Tongue (tissue), 2 donors: ENCODE measurements around the gene OTP. TPM values are rescaled to one million over a fixed set of nuclear protein-coding genes. Genes with fewer than 3 reads are reported as not detected.
A peak's percentile ranks its signal among the peaks of the same experiment; 100 is the strongest.

Experiments
- DNase-seq: peaks from one replicate; pipeline ENCODE4 v3.0.0-alpha.2; 2015
- total RNA-seq: library from RNA; depleted of rRNA; stranded (reverse); fragments of >200 nt; gene quantifications from one replicate; pipeline ENCODE4 v1.2.3, GENCODE V29; 2014

OTP gene
- not detected for total RNA-seq

DNA sequence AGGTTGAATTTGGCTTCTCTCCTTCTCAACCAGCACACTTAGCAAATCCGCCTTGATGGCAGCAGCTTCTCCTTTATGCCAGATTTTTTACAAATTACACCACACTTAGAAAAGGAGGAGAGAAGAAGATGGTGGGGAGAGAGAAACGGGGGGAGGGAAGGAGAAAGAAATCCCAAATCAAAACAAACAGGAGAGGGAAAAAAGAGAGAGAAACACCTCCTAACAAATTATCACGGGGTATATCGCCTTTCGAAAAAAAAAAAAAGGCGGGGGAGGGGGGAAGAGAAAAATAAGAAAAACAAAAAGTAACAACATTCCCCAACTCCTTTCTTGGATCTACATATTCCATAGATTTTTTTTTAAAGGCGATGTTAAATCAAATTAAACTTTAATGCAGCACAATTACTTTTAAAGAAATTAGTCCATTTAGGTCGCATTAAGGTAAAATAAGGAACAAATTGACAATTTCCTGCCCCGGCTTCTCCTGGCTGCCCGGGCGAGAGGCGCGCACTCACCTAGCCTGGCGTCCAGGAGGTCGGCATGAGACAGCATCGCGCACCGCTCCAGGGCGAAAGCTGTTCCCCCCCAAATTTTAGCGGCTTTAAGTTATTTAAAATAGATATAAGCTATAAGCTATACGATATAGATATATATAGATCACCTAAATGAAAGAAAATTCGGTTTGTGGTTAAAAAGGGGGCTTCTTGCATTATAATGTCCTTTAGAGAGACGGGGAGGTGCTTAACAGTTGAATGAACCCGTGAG, at the start of gene OTP:
TSS of gene OTP (minus strand) at position 716 of the 765 bp plus-strand sequence. CDS start at position 552, 164 bp downstream.
- no peak for DNase-seq

DNA sequence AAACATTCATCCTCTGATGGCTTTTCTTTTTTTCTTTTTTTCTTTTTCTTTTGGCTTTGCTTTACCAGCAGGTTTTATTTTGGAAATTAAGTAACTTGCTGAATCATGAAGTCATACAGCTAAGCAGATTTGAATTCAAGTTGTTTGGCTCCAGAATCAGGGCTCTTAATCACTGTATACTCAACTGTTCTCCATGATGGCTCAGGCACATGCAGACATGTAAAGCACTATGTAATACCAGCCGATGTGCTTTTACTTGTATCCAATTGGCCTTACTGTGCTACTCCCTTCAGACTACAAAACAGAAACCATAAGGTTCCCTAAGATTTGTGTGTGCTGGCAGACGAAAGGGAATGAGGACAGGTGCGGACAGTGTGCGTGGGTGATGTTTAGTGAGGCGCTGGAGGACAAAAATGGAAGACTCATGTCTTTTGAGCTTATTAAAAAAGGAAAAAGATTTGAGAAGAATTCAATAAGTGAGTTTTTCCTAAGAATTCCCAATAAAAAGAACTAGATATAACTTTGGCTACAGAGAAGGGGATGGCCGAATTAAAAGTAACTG, 44.7 kb upstream of the OTP start:
- DNase-seq: no peak

DNA sequence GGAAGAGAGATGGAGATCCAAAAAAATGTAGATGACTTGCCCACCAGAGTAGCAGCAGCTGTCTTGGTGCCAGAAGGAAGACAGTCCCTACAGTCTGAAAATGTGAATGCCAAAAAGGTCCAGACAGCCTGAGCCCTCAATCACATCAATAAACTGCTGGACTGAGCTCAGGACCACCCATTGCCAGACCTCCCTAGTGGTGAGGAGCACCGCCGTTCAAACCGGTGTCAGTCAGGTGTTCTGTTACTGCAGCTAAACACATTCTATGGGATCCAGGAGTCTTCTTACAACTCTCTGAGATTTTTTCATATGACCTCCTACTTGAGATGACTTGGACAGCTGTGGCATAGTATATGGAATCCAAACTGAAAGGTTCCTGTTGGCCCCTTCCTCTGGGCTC, 32.0 kb upstream of the OTP start:
- DNase-seq: no peak

DNA sequence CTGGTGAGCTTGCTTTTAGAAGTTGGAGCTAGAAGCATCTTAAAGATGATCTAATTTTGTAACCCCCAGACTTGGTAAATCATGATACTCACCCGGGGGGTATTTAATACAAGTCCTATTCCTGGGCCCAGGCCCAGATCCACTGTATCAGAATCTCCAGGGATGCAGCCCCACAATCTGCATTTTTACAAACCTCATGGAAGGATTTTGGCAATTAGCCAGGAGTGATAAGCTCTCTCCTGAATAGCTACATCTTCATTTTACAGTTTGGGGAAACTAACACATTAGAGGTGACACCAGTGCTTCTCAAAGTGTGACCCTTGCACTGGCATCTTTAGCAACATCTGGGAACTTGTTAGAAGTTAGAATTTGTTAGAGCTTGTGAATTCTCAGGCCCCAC, 31.2 kb upstream of the OTP start:
- no peak for DNase-seq

DNA sequence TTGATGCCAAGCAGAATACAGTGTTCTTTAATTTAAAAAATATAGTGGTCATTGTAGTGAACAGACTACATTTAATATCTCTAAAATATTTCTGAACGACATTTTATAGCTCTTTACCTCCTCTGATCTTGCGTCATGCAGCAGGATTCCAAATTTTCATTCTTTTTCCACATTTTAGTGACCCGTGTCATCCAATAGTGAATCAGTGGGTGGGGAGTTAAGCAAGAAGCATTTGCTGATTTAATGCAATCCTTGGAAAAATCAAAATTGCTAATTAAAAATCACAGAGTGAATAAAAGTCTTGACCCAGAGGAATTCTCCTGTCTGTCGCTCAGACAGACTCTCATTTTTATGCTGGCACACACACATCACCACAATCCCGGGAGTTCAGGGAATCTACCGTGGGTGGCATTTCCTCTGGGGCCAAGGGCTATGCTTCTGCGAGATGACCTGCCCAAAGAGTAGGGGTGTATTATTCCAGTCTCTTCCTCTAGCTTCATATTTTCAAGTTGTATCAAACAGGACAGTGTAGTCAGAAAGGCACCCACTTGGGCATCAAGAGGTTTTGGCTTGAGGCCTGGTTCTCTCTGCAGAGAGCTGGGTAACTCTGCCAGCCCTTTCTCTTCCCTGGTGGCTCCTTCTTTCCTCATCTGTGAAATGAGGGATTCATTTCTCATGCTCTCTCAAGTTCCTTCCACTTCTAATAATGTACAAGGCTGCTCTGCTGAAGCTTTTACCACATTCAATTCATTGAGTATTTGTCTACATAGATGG, 24.8 kb upstream of the OTP start:
- DNase-seq: peak; percentile 18

DNA sequence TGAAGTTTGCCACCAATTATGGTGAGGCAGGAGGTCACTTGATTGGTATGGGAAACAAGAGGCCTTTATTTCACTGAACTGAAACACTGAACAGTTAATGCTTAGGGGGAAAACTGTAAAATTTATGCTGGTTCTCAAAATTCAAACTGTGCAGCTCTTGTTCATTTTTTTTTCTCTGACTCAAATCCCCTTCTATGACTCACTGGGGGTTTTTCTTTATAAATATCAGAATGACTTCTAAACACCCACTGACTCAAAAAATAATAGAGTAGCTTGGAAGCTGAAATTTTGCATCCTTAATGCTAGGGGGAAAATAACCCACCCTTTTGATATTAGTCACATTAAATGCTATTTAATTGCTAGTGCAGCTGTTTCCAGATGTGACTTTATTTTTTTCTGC, 24.1 kb upstream of the OTP start:
- no peak for DNase-seq

DNA sequence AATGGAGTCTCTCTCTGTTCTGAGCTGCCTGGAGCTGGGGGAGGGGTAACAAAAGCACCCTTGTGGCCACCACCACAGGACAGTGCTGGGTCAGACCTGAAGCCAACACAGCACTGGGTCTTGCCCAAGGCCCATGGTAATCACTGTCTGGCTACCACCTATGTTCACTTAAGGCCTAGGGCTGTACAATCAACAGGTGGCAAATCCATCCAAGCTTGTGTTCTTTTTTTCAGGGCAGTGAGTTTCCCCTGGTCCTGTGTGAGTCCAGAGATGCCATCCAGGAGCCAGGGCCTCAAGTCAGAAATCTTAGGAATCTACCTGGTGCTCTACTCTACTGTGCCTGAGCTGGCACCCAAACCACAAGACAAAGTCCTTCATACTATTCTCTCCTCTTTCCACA, 20.1 kb upstream of the OTP start:
- no peak for DNase-seq

DNA sequence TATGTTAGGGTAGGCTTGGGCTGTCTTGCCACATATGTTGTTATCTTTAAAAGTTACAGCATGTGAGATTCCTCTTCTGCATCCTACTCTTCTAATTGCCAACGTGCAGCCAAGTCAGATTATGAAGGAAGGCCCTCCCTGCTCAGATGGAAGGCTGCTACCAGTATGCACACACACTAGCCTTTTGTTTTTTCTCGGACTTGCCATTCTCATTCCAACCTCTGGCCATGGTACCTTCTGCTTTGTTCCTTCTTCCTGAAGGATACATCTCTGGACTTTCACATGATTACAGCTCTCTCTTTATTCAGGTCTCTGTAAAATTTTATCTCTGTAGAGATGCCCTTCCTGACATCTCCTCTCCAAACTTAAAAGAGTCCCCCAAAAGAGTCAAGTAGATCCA, 12.8 kb upstream of the OTP start:
- no peak for DNase-seq

DNA sequence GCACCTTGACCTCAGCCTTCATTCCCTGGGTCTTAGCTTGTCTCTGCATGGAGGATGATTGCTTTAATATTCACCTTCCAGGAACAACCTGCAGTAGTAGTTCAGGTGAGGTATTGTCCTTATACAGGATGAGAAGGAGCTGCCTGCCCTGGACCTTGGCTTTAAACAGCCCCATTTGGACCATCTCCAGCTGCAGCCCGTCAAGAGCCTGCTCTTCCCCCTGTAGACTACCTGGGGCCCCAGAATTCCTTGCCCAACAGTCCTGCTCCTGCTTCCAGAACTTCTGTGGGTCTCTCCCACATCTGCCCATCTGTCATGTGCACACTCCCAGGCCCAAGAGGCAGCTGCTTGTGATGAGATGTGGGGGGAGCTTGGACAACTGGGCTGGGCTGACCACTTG, 12.2 kb upstream of the OTP start:
- DNase-seq: no peak

DNA sequence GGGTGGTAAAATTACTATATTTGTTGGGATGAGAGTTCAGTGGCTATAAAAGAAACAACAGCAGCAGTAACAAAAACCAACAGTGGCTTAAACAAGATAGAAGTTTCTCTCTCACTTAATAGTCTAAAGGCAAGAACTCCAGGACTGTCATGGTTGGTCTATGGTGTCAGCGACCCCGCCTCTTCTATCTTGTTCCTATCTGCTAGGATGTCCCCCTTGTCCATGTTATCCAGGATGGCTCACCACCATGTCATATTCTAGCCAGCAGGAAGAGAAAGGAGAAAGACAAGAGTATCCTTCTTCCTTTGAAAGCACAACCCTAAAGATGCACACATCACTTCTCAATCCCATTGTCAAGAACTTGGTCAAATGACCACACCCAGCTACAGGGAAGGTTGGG, 11.3 kb upstream of the OTP start:
- no peak for DNase-seq

DNA sequence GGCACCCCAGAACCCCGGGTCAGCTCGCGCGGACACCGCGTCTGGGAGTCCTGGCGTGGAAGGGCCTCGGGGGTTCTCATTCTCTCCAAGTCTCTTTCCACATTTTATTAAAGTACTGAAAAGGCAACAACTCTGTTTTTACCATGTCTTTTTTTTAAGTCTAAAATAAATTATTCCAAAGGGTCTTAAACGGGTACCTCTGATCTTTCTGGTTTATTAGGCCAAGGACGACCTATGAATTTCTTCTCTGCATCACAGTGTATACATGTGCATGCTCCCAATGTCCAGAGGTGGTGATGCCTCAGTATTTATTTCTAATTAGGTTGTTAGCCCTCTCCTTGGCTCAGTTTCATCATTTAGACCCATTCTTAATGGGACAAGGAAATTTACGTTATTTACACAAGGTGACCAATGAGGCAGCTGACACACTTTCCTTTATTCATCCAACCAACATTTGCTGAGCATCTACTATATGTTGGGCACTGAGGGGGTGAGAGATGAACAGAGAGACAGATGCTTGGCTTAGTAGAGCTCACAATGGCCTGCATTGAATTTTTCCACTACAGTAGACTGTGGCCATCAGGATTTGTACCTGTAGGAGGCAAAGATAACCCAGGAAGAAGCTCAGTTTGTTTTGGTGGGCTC, 7.6 kb upstream of the OTP start:
- DNase-seq: no peak

DNA sequence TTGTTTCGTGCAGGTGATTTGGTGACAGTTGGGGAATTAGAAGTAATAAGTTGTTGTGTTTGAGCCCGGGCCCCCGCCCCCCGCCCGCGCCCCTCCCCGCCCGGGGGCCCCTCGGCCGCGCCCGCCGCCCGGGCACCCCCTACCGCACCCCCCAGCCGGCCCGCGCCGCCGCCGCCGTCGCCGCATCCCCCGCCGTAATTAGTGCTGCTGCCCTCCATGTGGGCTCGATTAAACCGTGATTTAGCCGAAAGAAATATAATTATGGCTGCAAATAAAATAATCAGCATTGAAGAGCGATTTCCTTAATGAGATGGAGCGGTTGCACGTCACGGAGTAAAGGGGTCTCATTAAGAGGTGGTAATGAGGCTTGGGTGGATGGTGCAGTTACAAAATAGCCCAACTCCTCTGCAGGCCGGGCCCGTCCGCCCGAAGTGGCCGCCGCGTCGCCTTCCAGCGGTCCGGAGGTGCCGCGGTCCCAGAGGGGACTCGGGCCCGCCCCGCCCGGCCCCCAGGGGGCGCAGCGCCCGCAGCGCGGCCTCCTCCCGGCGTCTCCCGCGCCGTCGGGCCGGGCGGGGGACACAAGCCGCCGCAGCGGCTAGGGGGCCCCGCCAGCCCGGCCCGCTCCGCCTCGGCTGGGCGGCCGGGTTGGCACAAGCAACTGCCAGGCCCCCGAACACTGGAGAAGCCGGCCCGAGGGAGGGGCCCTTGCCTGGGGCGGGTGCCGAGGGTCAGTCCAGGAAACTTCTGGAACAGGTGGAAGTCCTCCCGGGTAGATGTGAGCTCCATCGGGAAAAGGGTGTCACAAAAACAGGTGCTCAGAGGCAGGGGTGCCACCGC, 6.9 kb upstream of the OTP start:
- peak; percentile 34 for DNase-seq

DNA sequence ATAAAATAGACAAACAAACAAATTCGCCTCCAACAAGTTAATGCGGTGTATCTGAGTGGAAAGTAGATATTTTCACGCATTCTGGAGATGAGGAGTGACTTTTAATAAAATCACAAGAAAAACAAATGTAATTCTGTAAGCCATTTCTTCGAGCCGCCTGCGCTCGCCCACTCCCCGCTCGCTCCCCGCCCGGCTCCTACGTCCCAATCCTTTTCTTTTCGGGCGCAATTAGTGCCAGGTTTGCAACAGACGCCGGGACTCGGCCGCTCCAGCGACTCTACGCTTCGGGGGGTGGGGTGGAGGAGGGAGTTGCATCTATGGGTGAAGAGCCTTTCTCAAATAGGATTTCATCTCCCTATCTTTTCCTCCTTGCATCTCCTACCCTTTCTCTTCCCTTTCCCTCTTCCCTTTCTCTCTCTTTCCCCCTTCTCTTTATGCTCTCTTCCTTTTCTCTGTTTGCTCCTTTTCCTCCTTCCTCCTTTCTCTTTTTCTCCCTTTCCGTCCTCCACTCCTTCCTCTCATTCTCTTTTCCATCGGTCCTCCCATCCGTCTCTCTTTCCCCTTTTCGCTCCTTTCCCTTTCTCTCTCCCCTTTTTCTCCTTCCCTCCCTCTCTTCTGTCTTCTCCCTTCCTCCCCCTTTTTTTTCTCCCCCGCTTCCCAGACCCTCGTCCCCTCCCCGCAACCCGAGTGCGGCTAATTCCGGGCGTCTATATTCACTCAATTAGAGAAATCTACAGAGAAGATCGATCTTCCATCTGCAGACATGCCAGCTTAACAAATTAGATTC, 6.1 kb upstream of the OTP start:
- peak; percentile 31 for DNase-seq

DNA sequence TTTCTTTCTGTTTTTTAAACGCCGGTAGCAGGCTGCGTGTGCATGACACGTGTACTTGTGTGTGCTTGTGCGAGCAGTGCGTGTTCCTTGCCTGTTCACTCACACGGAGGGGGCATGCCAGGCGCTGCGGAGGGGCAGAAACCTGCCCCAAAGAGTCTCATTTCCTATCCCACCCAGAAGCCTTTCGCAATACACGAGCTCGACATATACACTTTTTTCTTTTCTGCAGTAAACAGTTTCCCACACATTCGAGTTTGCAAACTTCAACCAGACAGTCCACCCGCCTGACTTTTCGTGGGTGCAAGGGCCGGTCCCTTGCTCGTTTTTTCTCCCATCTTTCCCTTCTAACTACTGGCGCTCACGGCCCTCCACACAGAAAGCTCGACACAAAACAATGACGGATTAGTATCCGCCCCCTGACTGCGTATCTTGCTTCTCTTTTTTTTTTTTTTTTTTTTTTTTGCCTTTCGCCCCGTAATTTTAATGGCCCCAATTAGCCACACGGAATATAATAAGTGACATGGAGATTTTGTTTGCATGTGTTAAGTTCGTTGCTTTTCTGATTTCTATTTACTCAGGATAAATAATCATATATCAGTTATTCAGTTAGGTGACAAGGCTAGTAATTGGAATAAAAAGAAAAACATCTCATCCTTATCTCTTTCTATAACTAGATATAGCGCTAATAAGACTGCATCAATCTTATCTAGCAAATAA, 5.3 kb upstream of the OTP start:
- DNase-seq: peak; percentile 15

DNA sequence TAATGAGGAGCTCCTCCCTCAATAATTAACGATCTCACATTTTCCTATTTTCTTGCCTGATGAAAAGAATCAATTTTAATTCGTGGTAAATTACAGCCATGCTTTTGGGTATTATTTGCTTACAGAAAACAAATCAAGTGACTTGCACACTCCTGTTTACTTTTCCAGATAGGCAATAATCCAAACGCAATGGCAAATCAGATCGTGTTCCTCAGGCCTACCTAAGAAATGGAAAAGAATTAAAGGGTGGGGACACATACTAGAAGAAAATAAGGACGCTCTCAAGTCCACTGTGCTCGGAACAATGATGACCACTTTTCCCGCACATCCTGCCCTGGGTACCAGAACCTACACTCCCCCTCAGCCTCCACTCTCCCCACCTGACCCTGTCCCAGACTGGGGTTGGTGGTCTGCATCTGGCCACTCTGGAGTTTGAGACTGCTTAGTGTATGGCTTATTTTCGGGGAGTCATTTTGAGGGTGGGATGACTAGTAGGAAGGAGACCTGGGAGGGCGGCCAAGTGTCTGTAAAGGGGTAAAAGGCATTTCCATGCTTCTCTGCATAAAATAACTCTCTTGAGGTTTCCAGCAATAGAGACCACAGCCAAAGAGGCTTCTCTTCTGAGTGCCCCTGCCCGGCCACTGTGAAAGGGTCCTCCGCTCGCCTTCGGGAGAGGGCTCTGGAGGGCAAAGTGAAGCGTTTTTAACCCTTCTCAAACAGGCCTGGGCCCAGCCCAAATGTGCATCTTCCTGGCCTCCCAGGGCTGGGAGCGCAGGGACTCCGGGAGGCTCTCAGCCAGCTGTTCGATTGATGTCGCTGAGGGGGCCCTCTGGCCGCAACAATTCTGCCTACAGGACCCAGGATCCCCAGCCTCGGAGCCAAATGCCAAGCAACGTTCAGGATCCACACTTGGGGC, 4.5 kb upstream of the OTP start:
- peak; percentile 17 for DNase-seq

DNA sequence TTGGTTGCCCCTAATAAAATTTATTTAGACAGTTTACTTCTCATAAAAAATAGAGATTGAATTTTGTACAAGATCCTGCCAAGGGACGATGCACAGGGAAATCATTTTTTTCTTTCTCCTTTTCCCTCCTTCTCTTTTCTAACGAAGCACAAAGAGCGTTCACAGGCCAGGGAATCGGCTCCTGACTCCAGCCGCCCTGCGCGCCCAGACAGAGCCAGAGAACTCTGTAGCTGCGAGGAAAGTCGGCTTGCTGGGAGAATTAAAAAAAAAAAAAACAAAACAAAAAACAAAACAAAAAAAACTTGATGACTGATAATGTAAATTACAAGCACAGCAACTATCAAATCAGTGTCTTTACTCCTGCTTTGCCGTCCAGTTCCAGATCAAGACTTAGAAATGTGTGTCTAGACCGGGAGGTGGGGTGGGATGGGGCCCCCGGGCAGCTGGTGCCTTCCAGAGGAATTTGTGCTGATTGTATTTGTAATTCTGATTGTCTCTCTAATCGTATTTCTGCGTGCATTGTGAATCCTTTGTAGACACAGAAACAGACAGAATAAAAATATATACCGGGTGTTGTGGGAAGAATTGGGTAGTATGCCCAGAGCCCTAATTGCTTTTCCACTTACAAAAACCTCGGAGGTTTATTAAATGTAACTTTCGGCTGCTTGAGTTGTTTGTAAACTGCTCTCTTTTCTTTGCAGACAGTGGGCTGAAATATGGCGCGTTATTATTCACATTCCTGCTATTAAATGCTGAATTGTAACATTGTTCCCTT, 3.6 kb upstream of the OTP start:
- DNase-seq: peak; percentile 13

DNA sequence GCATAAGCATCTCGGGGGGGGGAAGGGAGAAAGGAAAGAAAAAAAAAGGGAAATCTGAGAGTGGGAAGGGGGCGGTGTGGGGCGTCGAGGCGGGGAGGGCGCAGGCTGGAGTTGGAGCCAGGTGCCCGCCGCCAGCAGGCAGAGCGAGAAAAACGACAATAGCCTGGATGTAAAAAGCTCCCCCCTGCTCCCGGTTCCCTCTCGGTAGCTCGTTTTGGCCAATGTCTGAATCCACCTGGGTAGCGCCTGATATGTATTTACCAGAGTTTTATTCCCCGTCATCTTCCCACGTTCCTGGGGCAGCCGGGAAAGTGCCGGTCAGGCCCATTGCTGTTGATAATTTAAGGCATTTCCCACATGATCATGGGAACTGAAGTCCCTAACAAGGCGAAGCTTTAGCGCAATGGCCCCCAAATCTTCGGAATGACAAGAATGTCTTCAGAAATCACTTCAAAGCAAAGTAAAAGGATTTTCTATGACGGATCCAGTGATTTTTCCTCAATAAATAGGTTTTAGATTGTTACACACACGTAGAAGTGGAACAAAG, 3.0 kb upstream of the OTP start:
- no peak for DNase-seq
